GM18505 (cell line): ENCODE results near the gene CNN2.

Source experiments
- ATAC-seq: cut with Tn5 transposase; IDR thresholded peaks from one replicate; pipeline ENCODE4 v1.9.1; 2021; ENCODE audit not compliant: unreplicated experiment
- POLR2A ChIP-seq: IDR thresholded peaks from 4 replicates; pipeline ENCODE4 v1.6.1; 2011; ENCODE audit warnings: borderline replicate concordance; ENCODE audit not compliant: insufficient read depth, insufficient read length; ENCODE audit errors: extremely low read depth

The CNN2 gene

DNA sequence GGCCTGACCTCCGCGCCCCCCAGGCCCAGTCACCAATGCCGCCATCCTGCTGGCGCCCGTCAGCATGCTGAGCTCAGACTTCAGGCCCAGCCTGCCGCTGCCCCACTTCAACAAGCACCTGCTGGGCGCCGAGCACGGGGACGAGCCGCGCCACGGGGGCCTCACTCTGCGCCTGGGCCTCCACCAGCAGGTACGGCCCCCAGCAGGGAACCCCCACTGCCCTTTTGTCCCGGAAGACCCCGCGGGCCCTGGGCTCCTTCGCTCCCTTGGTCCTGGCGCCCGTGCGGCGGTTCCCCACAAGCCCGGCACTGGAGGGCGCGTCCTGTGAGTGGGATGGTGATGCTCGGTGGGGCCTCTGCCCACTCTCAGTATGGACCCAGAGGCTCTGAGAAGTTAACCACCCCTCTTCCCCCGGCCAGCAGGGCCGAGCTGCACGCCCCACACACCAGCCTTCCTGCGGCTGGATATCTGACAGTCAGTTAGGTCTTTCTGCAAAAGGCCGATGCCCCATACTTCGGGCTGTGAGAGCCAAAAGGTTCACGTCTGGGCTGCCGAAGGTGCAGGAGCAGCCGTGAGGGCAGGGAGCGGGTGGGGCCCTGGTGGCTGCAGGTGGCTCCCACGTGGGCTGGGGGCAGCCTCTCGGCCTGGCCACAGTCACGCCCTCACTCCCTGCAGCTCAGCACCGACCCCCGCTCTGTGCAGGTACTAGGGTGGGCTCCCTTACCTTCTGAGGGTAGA lies 34.3 kb upstream of the CNN2 start:
- TF ChIP-seq POLR2A: no peak
- ATAC-seq: no peak

DNA sequence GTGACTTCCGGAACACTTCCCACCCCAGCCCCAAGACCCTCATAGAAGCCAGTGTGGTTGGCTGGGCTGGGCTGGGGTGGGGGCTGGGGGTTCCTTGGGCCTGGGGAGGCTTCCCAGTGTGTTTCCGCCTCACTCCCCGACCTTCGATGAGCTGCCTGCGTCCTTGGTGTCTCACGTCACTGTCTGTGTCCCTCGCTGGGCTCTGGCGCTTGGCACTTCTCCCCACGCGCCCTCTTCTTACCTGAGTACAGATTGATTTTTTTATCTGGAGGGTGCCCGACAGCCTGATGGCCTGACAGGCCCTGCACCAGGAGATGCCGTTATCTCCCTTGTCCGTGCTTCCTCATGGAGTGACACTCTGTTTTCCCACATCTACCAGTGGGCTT lies 33.7 kb upstream of the CNN2 start:
- no peak for ATAC-seq
- TF ChIP-seq POLR2A: no peak

DNA sequence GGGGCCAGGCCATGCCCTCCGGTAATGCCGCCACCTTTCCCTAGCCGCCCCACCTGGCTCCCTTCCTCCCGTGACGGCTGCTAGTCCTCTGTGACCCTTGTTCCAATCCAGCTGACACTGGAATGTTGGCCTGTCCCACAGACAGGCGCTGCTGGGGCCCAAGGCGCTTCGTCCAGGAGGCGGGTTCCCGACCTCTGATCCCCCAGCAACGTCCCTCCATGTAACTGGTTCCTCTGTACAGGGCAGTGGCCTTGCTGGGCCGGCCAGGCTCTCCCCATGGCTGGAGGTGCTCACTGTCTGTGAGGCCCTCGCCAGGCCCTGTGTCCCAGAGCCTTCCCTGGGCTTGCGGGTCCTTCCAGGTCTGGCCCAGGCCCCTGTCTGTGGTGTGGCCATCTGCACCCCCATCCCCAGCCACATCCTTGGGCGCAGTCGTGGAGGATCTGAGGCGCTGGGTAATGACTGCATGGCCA lies 33.0 kb upstream of the CNN2 start:
- no peak for TF ChIP-seq POLR2A
- no peak for ATAC-seq

DNA sequence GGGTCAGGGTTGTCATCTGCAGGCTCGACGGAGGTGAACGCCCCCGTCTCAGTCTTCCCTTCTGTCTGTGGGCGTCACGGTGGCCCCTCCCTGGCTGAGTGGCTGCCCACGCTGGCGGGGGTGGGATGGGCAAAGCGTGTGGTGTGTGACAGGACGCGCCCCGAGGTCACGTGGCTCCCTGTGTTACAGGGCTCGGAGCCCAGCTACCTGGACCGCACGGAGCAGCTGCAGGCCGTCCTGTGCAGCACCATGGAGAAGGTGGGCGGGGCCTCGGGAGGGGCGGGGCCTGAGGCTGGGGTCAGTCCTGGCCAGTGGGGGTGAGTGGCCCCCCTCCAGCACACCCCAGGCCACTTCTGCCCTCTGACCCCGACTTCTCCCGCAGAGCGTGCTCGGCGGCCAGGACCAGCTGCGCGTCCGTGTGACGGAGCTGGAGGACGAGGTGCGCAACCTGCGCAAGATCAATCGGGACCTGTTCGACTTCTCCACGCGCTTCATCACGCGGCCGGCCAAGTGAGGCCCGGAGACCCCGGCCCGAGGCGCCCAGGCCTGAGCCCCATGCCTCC lies 32.5 kb upstream of the CNN2 start:
- ATAC-seq: no peak
- no peak for TF ChIP-seq POLR2A

DNA sequence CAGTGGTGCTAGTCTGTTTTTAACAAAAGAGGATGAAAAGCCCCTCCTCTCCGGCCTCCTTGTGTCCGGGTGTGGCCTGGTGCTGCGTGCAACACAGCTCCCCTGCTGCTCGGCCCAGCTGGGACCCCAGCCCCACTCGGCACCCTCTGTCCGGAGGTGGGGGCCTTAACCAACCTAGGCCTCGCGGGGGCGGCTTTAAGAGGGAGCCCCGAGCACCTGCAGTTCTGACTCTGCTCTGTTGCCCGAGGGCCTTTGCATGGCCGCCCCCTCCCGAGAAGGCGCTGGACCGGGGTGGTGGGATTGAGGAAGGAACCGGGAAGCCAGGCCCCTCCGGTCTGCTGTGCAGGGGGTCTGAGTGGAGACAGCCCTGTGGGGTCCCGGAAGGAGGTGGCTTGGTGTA lies 31.9 kb upstream of the CNN2 start:
- TF ChIP-seq POLR2A: no peak
- no peak for ATAC-seq

DNA sequence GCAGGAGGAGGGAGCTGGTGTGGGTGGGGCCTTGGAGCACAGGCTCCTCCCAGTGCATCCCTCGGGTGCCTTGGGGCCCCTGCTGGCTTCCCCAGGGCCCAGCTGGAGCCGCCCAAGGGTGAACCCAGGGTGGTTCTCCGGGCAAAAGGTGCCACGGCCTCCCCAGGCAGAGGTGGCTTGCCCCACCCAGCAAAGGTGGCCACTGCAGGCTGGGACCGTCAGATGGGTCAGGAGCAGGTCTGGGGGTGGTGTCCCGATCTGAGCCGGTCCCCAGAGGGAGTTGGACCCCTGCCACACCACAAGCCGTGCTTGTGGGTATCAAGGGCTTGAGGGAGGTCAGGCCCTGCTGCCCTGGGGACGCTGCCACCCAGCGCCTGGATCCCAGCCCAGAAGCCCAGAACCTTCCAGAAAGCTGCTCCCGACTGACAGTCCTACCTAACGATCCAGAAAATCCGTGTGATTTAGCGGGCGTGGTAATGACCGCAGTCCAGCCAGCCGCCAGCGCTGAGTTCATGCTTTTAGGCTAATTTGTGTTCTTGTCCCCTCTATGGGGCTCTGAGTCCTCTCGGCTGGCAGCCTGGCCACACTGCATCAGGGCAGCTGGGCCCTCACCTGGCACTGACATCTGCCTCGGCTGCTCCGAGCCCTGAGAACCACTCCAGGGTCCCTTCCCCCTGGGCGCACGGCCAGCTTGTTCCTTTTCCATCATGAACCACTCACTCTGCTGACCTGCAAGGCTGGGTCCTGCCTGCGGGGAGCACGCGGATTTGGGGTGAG lies 31.2 kb upstream of the CNN2 start:
- no peak for ATAC-seq
- TF ChIP-seq POLR2A: no peak

DNA sequence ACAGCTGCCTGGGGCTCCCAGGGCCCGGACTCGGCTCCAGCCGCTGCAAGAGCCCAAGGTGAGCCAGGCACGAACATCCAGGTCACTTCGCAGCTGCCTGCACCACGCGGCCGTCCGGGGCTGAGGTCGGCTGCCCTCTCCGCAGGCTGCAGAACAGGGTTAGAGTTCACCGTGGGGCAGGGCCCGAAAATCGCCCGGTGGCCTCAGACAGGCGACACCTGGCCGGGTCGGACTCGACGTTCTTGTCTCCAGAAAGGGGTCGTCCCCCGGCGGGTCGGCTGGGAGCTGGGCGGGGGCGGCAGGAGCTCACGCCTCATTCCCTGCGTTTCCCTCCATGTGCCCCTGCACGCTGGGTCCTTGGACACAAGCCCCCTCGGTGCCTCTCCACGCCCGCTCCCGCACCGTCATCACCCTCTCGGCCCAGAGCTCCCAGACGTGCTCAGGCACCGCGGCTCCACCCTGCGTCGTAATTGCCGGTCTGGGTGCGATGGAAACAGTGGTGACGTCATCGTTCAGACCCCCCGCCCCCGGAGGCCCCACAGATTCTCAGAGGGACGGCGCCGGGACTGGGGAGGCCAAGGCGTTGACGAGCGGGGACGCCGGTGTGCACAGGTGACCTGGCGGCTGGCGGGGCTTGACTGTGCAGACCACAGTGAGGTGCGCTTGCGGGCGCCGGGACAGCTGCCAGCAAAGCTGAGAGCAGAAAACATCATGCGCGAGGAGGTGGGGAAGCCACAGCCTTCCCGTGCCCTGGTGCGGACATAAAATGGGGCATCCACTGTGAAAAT lies 30.2 kb upstream of the CNN2 start:
- TF ChIP-seq POLR2A: no peak
- ATAC-seq: no peak

DNA sequence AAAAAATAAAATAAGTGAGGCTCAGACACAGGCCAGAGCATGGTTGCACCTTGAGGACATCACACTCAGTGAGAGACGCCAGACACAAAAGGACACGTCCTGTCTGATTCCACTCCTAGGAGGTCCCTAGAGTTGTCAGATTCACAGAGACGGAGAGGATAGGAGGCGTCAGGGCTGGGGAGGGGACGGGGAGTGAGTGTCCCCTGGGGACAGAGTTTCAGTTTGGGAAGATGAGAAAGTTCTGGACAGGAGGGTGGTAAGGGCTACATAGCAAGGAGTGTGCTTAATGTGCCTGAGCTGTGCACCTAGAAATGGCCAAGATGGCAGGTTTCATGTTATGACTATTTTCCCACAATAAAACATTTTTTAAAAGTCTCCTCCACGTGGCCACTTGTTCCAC lies 28.3 kb upstream of the CNN2 start:
- TF ChIP-seq POLR2A: no peak
- ATAC-seq: no peak

DNA sequence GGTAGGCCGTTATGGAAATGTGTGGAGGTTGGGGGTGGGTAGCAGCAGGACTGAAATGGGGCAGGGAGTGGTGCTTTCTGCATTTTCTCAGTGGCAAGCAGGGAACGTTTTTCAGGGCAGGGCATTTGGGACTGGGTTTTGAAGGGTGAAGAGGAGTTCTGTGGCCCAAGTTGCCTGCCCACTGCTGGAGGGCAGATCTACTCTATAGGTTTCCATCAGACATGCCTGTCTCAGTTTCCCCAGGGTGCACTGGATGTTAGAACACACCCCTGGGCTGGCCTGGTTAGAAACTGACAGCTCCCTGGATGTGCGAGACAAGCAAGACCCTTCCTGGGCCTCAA lies 27.1 kb upstream of the CNN2 start:
- no peak for ATAC-seq
- no peak for TF ChIP-seq POLR2A

DNA sequence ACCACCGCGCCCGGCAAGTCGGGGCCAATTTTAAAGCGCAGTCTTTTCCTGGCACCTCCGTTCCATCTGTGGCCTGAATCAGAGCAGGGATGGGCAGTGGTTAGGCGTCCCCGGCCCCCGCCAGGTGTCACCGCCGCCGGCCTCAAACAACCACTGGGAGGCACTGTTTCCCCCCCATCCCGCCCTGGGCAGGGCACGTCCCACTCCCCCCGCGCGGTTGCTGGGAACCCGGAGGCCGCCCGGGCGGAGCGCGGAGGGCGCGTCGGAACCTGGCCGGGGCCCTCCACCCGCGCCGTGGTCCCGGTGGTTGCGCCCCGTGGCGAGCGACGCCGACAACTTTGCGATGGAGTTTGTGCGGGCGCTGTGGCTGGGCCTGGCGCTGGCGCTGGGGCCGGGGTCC lies 26.3 kb upstream of the CNN2 start, which contains the start of gene GRIN3B:
Gene GRIN3B (plus strand): TSS at position 325 of the 400 bp plus-strand sequence. CDS start 19 bp downstream, at position 344.
- no peak for ATAC-seq
- no peak for TF ChIP-seq POLR2A

DNA sequence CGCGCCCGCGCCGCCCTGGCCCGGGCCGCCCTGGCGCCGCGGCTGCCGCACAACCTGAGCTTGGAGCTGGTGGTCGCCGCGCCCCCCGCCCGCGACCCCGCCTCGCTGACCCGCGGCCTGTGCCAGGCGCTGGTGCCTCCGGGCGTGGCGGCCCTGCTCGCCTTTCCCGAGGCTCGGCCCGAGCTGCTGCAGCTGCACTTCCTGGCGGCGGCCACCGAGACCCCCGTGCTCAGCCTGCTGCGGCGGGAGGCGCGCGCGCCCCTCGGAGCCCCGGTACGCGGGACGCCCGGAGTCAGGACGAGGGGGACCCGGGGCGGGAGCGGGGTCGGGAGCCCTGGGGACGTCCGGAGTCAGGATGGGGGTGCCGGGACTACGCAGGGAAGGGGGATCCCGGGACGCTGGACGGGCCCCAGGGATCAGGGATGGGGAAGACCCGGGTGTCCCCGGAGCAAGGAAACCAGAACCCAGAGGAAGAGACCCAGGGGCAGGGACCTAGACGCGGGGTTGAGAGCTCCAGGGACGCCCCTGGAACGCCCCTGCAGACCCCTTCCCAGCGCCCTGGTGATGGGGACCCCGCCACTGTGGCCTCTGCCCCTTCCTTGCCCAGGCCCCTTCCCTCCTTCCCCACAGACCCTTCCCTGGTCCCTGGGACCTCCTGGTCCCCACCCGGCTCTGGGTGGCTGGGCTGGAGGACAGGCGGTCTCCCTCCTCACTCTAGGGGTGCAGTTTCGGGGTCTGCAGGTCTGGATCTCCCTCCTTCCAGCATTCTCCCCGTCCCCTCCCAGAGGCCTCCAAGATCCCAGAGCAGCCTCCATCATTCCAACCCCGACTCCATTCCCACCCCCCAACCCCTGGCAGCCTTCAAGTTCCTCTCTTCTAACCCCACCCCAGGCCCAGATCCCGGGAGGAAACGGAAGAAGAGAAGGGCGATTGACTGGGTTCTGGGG lies 25.5 kb upstream of the CNN2 start:
- TF ChIP-seq POLR2A: no peak
- no peak for ATAC-seq

DNA sequence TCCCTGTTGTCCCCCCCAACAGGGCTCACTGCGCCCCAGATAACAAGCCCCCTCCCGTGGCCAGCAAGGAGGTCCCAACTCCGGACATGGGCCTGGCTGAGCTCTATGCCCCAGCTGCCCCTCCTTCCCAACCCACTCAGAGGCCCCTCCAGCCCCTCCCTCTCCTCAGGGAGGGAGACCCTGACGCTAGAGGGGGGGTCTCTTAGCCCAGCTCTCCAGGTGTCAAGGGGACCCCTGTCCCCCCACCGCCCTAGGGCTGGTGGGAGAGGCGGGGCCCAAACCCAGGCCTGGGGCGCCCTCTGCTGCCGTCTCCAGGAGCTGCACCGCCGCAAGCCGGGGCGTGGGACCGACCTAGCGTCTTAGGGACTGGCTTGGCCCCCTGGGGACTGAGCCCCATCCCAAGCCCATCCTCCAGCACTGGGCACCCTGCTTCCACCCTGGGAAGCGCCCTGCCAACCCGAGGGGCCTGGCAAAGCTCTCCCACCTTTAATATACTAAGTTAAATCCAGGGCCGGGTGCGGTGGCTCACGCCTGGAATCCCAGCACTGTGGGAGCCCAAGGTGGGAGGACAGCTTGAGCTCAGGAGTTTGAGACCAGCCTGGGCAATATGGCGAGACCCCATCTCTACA lies 24.8 kb upstream of the CNN2 start:
- no peak for ATAC-seq
- no peak for TF ChIP-seq POLR2A
